Panc1 (cell line): Measurements from ENCODE around the gene CDKN3. TPM values are rescaled to one million over a fixed set of nuclear protein-coding genes. Genes with fewer than 3 reads are reported as not detected.

Experiments
- ATAC-seq: fragments of 200-7000 bp; cut with Tn5 transposase; 2 replicates; pipeline ENCODE4 v1.9.1; 2020; ENCODE audit warnings: mild to moderate bottlenecking, moderate library complexity
- BruUV-seq: library from RNA; stranded (reverse); fragments of 400-500 nt; replicated peaks from 2 replicates; lab custom pipeline; 2021; lab: Mats Ljungman, UMichigan
- CTCF ChIA-PET: fragments of 300-600 bp; sonication (Branson Sonifier 250); formaldehyde crosslinking; loops from one replicate; lab custom pipeline; 2022; ENCODE audit warnings: antibody characterized with exemption; lab: Charles Lee
- POLR2A ChIA-PET: fragments of 300-600 bp; sonication (Branson Sonifier 250); formaldehyde crosslinking; loops from one replicate; lab custom pipeline; 2022; ENCODE audit warnings: antibody characterized with exemption; lab: Charles Lee
- DNase-seq: peaks from one replicate; pipeline ENCODE4 v3.0.0-alpha.2; 2010; ENCODE audit warnings: low read depth, low spot score
- H3K27ac ChIP-seq: 2 replicates; pipeline ENCODE4 v1.5.1; 2011; ENCODE audit warnings: mild to moderate bottlenecking, low read length, inconsistent platforms
- H3K27me3 ChIP-seq: fragments of 200-500 bp; sonication (Bioruptor generic); 2 replicates; pipeline ENCODE4 v1.6.0; 2014; ENCODE audit warnings: low read length, inconsistent platforms; ENCODE audit not compliant: control insufficient read depth, insufficient read depth
- H3K36me3 ChIP-seq: fragments of 200-500 bp; sonication (Bioruptor generic); 2 replicates; pipeline ENCODE4 v1.5.1; 2014; ENCODE audit warnings: inconsistent platforms, mild to moderate bottlenecking, low read length, moderate library complexity; ENCODE audit not compliant: control insufficient read depth, insufficient read depth
- H3K4me1 ChIP-seq: 2 replicates; pipeline ENCODE4 v1.5.1; 2011; ENCODE audit warnings: inconsistent platforms, mild to moderate bottlenecking, low read length, moderate library complexity; ENCODE audit not compliant: control insufficient read depth, insufficient read depth
- H3K4me3 ChIP-seq, 2 experiments: 2 replicates each; pipeline ENCODE4 v1.5.1; 2011 to 2012; ENCODE audit warnings: low read depth in 2 of 2, low read length in 2 of 2, mild to moderate bottlenecking in 2 of 2, inconsistent platforms in 1 of 2, moderate library complexity in 1 of 2
- H3K9me3 ChIP-seq: fragments of 200-500 bp; sonication (Bioruptor generic); 2 replicates; pipeline ENCODE4 v1.5.1; 2014; ENCODE audit warnings: low read depth, mild to moderate bottlenecking, inconsistent platforms, low read length, moderate library complexity; ENCODE audit not compliant: control insufficient read depth, insufficient read depth
- POLR2AphosphoS5 ChIP-seq: IDR thresholded peaks from 2 replicates; pipeline ENCODE4 v1.6.1; 2012; ENCODE audit warnings: mild to moderate bottlenecking, low read depth, low read length, moderate library complexity
- SIN3A ChIP-seq: IDR thresholded peaks from 2 replicates; pipeline ENCODE4 v1.6.1; 2012; ENCODE audit warnings: low read depth, mild to moderate bottlenecking, low read length, moderate library complexity, borderline replicate concordance; ENCODE audit not compliant: insufficient read depth
- TCF7L2 ChIP-seq: IDR thresholded peaks from 2 replicates; pipeline ENCODE4 v1.6.1; 2011; ENCODE audit warnings: mild to moderate bottlenecking, low read depth, low read length, inconsistent platforms
- in situ Hi-C: cut with HindIII; loops from 2 replicates; pipeline ENCODE4 v1.10.0; 2016; ENCODE audit warnings: low sequenced_read_pairs, low pct_unique_long_range_greater_than_20kb
- intact Hi-C: fragments of 100-400 bp; cut with micrococcal nuclease; formaldehyde crosslinking; loops from one replicate; pipeline ENCODE4 v1.10.0; 2022; ENCODE audit not compliant: unreplicated experiment
- total RNA-seq: library from RNA; stranded (reverse); gene quantifications from one replicate; pipeline ENCODE4 v1.2.1, GENCODE V29; 2021; ENCODE audit not compliant: unreplicated experiment
- TF ChIP-seq, protein P1 (sequence below), 2 experiments: IDR thresholded peaks; 2 replicates each; pipeline ENCODE4 v1.6.1; 2011 to 2012; ENCODE audit warnings: low read depth in 2 of 2, control low read depth in 1 of 2, low read length in 1 of 2, mild to moderate bottlenecking in 1 of 2, moderate library complexity in 1 of 2; ENCODE audit not compliant: insufficient read depth in 1 of 2
- TF ChIP-seq, protein P2 (sequence below): fragments of 450-650 bp; IDR thresholded peaks from 2 replicates; pipeline ENCODE4 v1.5.1; 2017; ENCODE audit warnings: mild to moderate bottlenecking

The CDKN3 gene
- total RNA-seq, 1 experiment from 2014 or later: 36.1 TPM

DNA sequence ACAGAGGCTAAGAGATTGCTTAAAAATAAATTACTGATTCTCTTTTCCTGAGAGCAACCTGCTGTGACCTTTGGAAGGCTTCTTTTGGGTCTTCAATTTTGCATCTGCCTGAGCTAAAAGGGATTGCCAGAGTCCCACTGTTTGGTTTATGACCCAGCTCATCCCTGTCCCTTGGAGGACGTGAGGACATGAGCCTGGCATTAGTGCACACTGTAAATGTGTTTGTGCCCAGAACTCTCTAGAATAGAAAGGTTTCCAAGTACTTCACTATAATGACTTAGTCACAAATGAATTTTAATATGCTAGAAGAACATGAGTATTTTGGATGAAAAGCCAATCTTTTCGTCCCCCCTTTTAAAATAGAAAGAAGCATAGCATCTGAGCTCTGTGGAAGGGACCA lies 47.1 kb upstream of the CDKN3 start:
- DNase-seq (no peak), ATAC-seq (no peak)
- no peak overlapping the region for H3K27ac ChIP-seq
- no peaks in the 10 kb centered on the region for H3K4me1 ChIP-seq
- in situ Hi-C loops (no loop called here), intact Hi-C loops (loop anchor here (5.0 kb wide), 1 partner anchor 812 kb away; no protein-coding TSS in a partner anchor)
- no peak for TF ChIP-seq TCF7L2
- TF ChIP-seq, protein P1, sequence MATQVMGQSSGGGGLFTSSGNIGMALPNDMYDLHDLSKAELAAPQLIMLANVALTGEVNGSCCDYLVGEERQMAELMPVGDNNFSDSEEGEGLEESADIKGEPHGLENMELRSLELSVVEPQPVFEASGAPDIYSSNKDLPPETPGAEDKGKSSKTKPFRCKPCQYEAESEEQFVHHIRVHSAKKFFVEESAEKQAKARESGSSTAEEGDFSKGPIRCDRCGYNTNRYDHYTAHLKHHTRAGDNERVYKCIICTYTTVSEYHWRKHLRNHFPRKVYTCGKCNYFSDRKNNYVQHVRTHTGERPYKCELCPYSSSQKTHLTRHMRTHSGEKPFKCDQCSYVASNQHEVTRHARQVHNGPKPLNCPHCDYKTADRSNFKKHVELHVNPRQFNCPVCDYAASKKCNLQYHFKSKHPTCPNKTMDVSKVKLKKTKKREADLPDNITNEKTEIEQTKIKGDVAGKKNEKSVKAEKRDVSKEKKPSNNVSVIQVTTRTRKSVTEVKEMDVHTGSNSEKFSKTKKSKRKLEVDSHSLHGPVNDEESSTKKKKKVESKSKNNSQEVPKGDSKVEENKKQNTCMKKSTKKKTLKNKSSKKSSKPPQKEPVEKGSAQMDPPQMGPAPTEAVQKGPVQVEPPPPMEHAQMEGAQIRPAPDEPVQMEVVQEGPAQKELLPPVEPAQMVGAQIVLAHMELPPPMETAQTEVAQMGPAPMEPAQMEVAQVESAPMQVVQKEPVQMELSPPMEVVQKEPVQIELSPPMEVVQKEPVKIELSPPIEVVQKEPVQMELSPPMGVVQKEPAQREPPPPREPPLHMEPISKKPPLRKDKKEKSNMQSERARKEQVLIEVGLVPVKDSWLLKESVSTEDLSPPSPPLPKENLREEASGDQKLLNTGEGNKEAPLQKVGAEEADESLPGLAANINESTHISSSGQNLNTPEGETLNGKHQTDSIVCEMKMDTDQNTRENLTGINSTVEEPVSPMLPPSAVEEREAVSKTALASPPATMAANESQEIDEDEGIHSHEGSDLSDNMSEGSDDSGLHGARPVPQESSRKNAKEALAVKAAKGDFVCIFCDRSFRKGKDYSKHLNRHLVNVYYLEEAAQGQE (IDR thresholded peaks at IDR 0.05; ENCODE audit: insufficient read depth in 1 of 2, low read depth in 2 of 2, low read length in 1 of 2): no peak
- TF ChIP-seq SIN3A: no peak
- no peak for TF ChIP-seq POLR2AphosphoS5
- ChIA-PET POLR2A (no interaction called here), CTCF (no interaction called here)
- no peak overlapping the region for H3K4me3 ChIP-seq
- no TSS peak for BruUV-seq
- H3K36me3 ChIP-seq: no peaks in the 10 kb centered on the region
- no peaks in the 10 kb centered on the region for H3K27me3 ChIP-seq
- H3K9me3 ChIP-seq: no peaks in the 10 kb centered on the region

DNA sequence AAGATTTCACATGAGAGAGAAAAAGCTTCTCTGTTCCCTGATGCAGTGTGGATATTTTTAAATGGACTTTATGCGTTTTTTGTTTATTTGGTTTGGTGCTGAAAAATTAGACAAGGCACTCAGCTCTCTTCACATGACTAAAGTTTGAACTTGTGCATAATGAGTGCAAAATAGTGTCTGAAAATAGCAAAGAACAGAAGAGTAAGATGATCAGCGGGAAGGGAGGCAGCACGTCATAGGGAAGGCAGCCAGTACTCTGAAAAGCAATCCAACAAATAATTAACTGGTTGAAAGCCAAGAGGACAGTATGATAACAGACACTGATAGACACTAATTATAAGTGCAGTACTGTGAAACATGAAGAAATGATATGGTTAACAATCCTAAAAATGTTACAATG lies 46.6 kb upstream of the CDKN3 start:
- in situ Hi-C loops: no loop called here
- no TSS peak for BruUV-seq
- Histone ChIP-seq H3K27ac (no peak overlapping the region), H3K27me3 (no peaks in the 10 kb centered on the region), H3K9me3 (no peaks in the 10 kb centered on the region), H3K4me1 (no peaks in the 10 kb centered on the region), H3K4me3 (no peak overlapping the region), H3K36me3 (no peaks in the 10 kb centered on the region)
- intact Hi-C loops: no loop called here
- ATAC-seq (no peak), DNase-seq (no peak)
- TF ChIP-seq, protein P2, sequence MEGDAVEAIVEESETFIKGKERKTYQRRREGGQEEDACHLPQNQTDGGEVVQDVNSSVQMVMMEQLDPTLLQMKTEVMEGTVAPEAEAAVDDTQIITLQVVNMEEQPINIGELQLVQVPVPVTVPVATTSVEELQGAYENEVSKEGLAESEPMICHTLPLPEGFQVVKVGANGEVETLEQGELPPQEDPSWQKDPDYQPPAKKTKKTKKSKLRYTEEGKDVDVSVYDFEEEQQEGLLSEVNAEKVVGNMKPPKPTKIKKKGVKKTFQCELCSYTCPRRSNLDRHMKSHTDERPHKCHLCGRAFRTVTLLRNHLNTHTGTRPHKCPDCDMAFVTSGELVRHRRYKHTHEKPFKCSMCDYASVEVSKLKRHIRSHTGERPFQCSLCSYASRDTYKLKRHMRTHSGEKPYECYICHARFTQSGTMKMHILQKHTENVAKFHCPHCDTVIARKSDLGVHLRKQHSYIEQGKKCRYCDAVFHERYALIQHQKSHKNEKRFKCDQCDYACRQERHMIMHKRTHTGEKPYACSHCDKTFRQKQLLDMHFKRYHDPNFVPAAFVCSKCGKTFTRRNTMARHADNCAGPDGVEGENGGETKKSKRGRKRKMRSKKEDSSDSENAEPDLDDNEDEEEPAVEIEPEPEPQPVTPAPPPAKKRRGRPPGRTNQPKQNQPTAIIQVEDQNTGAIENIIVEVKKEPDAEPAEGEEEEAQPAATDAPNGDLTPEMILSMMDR: no peak
- TF ChIP-seq TCF7L2 (no peak), POLR2AphosphoS5 (no peak), SIN3A (no peak)
- TF ChIP-seq, protein P1 (IDR thresholded peaks at IDR 0.05; ENCODE audit: insufficient read depth in 1 of 2, low read depth in 2 of 2, low read length in 1 of 2): no peak
- ChIA-PET CTCF (interaction anchor here (0.6 kb wide), 2 partner anchors 126 to 1700 kb away, joined by 3 to 4 read pairs; no protein-coding TSS in a partner anchor), POLR2A (no interaction called here)
